ENCODE measurements around the gene CCDC13.

Gene CCDC13

DNA sequence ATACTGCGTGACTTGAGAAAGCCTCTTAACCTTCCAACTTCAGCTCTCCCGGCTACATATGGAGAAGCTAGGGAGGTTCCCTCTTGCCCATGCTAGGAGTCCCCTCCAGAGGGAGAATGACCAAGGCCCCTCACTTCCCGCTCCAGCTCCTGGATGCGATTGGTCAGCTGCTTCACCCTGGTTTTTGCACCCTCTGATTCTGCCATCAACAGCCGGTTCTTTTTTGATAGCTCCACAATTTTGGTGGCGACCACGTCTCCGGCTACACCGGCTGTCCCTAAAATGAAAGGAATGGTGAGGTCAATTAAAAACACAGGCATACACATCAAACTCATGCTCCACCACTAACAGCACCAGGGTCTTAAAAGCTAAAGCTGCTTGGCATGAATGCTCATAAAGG, 20.6 kb downstream of the CCDC13 start:
- no peak for DNase-seq

DNA sequence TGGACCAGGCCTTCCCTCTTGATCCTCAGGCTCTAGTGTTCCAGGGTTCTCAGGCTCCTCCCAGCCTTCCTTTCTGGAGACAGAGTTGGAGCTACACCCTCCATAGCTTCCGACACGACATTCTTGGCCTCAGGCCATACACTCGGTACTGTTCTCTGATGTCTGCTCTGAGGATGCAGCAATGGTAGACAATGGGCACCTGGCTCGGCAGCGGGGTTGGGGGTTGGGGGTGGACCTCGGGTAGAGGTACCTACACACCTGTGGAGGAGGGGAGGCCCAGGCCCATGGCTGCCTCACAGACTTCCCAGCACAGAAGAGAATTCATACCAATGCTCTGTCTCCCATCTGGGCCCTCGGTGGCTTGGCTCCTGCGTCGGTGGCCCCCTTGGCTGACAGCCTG, 21.4 kb downstream of the CCDC13 start:
- DNase-seq, result no peak

DNA sequence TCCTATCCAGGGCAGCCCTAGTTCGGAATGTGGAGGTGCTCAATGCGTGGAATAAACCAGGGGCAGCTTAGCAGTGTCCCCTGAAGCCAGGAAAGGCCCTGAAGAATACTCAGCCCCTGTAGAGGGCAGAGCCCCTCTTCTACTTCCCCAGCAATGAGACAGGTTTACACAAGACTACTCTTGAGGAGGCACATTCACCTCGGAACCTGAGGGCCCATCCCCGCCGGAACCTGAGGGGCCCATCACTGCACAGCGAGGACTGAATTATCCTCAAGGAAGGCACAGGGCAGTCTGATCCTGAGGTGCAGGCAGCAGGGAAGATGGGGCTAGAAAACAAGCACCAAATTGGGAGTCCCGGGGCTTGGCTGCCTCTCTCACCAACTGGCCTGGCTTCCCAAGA, 22.2 kb downstream of the CCDC13 start:
- DNase-seq, result no peak

DNA sequence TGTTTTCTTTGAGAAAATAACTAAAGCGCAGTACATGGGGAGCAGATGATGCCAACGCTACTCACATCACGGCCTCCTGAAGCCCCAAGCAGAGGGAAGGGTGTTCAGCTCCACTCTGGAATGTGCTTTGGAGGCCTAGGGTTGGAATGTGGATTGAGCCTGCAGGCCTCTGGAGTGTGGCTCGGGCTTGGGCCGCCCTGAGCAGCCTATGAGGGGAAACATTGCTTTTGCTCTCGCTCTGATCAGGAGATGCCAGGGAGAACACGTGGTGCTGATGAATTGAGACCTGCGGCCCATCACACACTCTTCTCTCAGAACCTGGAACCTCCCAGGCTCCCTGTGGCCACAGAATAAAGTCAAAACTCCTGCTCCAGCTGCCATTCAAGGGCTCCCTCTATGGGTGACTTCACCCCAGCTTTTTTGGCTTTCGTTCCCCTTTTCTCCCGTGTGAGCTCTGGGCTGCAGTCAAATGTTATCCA, 23.3 kb downstream of the CCDC13 start:
- DNase-seq, result no peak

DNA sequence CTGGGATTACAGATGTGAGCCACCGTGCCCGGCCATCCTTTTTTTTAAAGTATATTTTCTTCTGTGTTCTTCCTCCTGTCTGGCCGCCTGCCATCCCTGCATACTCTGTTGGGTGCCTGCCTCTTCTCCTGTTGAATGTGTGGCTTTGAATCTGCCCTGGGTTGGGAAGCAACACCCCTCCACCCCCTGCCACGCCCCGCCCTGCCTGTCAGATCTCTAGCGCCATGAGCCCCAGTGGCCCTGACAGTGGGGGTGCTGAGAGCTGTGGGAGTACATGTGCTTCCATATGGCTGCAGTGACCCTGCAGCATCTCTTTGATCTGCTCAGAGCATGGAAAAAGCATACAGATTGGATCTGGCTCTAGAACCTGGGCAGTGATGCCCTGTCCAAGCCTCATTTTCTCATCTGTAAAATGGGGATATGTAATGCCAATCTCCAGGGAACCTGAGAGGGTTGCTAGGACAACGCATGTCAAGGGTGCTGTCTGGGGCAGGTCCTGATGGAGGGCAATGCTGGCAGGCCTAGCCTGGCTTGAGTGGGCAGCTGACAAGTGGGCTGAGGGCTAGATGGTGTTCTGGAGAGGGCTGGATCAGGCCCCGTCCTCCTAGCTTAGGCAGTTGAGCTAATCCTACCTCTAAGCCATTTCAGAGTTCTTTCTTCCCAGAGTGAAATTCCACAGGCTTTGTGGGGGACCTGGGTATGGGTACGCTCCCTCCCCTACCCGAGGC, 23.9 kb downstream of the CCDC13 start:
- no peak for DNase-seq

DNA sequence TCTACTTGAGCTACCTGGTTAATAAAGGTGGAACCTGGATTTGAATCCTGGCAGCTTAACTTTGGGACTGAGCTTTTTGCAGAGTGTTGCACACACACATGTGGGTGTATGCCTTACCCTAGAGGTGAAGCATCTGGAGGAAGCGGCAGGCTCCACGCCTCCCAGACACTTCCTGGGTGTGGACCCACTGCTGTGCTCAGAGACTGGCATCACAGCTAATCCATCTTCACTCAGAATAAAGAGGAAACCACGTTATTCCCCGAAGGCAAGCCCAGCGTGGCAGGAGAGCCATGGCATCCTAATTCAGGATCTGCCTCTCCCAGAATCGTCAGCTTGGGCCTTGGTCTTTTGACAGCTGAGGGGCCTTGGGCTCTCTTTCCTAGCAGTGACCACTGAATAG, 25.5 kb downstream of the CCDC13 start:
- DNase-seq, result peak in 2 of 5 donors; percentile 24 to 61

DNA sequence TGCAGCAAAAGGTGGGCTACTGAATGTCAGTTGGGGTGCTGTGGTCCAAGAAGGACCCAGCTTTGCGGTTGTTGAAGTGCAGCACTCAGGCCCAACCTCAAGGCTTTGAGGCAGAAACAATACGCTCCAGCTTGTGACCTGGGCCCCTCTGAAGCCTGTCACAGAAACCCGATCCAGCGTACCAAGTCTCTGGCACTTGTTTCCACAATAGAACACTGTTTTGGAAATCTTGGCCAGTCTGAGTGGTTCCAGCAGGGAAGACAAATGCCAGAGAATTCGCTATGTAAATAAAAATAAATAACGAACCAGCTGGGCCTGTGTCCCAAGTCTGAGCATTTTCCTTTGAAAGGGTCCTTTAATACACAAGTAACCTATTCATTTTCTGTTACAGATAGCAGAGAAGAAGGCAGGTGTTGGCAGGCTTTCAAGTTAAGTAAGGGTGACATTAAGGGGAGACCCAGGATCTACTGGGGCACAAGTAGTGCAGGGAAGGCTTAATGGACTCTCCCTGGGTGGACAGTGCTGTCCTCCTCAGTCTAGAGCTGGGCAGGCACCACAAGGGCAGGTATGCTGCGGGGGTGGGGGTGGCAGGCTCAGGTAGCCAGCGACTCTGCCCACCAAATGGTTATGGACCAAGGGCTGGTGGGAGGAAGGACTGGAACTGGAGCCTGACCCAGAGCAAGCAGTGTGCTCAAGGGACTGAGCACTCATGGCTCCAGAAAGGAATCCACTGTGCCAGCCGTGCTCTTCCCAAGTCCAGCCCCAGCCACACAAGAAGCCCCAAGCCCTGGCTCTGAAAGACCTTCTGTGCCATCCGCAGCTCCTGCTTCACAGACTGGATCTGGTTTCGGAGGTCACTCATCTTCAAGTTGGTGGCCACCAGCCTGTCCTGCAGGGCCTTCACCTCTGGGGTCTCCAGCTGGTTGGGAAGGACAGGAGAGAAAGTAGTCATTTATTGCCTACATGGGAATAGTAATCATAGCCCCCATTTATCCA, 26.3 kb downstream of the CCDC13 start:
- DNase-seq, result no peak

DNA sequence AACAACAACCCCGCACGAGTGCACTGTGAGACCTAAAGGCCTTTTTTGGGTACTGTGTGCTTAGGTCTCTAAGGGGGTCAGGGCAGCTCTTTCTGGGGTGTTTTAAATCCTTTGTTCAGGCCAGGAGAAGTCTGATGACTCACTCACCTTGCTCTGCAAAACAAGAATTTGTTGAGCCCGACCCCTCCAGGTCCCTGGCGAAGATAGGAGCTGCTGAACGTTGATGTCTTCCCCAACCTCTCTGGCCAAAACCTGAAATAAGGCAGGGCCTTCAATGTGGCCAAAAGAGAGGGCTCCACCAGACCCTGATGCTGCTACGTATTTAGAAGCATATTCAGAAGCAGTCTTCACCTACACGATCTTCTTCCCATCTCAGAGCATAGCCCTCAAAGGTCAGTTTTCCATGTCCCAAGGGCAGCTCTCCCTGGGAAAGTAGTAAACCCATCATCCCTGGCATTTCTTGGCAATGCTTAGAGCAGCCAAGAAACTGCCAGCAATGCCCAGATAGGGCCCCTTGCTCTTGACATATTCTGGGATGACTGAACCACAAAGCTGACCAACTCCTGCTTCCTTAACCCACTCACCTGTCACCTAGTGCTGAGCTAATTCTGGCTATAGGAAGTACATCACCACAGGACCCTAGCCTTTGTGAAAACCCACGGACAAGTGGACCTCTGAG, 27.1 kb downstream of the CCDC13 start:
- no peak for DNase-seq

DNA sequence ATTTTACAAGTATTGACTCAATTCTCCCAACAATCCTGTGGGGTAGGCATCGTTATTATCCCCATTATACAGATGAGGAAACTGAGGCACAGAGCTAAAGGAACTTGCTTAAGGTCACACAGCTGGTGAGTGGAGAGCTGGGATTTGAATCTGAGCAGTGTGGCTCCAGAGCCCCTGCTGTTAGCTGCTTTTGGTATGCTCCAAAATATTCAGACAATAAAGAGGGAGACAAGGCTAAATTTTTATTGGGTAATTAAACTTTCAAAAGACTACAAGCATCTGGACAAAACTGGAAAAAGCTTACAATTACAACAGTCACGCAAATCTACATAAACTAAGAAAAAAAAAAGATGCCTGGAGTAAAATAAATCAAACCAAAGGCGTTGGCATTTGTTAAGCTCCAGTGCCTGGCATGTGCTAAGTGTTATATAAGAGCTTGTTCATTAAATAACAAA, 27.7 kb downstream of the CCDC13 start:
- no peak for DNase-seq

DNA sequence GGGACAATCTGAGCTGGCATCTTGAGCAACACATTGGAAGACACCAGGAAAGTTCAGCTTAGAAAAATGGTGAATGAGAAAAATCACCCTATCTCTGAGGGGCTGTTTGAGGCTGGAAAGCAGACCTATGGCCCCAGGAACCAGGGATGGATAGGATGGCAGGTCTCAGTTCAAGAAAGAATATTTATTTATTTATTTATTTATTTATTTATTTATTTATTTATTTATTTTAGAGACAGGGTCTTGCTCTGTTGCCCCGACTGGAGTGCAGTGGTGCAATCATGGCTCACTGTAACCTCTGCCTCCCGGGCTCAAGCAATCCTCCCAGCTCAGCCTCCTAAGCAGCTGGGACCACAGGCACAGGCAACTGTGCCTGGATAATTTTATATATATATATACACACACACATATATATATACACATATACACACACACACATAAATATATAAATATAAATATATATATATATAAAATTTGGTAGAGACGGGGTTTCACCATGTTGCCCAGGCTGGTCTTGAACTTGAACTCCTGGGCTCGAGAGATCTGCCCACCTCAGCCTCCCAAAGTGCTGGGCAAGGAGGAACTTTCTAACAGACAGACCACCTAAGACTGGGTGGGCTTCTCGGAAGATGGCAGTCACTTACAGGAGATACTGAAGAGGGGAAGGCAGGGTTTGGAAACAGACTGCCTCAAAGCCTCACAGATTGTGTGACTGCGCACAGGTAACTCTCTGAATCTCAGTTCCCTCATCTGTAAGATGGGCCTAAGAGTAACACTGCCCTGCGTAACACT, 29.7 kb downstream of the CCDC13 start:
- DNase-seq, result no peak

DNA sequence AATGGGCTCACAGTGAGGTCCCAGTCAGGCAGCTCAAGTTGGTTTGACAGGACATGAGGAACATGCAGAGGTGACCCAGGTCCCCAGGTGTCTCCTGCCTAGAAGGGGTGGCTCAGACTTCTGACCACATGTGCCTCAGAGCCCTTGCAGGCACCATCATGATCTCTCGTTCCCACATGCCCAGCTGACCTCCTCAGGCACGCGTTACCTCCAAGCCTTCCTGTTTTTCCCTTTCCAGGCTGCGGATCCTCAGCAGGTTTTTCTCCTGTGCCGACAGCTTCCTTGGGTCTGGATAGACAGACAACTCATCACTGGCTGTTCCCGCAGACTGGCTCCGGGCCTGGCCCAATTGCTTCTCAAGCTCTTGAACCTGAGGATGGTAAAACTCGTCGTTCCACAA, 30.4 kb downstream of the CCDC13 start:
- DNase-seq, result no peak

DNA sequence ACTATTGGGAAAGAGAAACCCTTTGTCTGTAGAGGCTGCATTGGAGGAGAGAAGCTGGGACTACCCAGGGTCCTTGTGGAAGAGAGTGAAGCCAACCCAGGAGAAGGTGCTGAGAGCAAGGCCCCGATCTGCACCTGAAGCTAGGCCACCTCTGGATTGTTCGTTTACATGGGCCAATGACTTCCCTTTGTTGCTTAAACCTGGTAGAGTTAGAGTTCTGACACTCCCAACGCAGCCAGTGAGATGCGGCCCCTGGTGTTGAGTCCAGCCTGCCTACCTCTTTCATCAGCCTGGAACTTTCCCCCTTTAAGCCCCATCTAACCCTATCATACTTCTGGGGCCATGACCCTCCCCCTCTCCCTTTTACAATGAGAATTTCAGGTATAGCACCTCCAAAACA, 30.8 kb downstream of the CCDC13 start:
- DNase-seq, result no peak

DNA sequence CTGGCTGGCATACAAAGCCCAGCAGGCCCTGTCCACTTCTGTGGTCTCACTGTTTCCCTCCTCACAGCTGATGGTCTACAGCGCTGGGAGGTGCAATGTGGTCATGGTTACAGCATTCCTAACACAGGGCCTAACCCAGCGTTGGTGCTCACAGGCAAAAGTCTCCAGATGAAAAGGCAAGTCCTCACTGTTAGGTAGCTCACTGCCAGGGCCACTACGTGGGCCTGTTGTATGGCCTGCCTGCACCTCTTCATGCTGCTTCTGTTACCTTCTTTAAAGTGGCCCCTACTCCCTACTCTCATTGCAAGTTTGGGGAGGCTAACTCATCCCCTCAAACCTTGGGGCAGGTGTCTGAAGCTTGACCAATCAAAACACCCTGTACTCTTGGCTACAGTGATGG, 31.3 kb downstream of the CCDC13 start:
- no peak for DNase-seq

DNA sequence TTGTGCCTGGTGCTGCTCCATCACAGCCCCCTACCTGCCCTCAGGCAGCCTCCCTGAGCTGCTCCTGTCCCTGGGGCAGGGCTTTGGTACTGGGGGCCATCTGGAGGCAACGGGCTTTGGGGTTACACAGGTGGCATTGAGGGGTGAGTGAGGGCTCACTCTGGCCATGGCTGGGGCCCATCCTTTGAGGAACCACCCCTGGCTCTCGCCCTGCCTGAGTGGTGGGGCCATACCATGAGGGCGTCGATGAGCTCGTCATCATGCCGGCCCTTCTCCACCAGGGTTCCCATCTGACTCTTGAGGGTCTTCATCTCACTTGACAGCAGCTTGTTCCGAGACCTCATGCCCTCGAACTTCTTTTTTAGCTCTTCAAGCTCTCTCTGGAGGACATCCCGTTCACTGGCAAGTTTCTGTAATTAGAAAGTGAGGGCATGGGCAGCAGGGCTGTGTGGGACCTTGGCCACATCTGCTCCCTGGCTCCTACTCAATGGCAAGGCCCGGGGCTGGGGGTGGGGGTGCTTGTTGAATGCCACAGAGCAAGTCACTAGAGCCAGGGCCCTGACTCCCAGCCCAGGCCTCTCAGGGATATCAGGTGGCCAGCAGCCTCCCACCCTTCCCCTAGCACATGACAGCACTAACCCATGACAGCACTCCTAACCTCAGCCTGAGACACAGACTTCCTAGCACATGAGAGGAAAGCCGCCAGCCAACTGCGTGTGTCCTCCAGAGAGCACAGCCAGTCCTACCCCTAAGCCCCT, 33.5 kb downstream of the CCDC13 start:
- no peak for DNase-seq

DNA sequence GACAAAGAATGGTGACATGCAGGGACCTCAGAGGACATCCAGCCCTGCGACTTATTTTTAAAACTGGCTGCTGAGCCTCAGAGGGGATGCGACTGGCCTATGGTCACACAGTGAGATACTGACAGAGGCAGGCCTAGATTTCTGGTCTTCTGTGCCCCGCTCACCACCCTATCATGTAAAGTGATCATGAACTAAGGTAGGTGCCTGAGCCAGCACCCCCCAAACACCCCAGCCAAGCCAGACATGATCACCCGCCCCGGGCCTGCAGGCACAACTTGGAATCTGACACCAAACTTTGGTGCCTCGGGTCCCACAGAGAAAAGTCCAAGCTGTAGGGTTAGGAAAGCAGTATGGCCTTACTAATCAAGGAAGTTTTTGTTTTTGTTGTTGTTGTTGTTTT, 36.5 kb downstream of the CCDC13 start:
- DNase-seq, result no peak

DNA sequence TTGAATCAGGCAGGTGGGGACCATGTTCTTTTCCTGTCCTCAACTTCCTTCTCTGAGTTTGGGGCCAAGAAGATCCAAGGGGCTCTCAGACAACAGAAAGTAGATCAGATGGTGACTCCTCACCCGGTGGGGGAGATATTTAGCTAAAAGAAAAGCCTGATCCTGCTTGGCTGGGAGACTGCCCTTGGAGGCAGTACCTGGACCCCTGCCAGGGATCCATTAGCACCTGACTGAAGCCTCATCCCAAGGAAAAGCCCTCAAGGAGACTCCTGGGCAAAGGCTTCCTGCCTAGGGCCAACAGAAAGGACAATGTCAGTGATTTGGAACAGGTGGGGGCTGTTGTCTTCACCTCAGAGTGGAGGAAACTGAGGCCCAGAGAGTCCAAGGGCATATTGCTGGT, 37.0 kb downstream of the CCDC13 start:
- no peak for DNase-seq

DNA sequence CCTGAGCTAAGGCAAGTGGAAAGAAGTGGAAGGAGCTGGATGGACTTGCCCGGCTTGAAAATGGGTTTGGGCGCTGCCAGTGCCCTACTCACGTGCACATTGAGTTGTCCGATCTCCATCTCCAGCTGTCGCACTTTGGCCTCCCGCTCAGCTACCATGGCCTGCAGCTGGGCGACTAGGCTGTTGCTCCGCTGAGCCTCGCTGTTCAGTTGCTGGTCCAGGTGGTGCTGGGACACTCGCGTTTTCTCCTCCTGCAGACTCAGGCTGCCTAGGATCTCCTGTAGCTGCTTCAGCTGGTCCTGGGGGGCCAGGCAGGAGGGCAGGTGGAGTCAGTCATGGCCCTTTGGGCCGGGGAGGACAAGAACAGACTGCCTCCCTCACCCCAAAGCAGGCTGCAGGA, 37.4 kb downstream of the CCDC13 start:
- DNase-seq, result no peak

DNA sequence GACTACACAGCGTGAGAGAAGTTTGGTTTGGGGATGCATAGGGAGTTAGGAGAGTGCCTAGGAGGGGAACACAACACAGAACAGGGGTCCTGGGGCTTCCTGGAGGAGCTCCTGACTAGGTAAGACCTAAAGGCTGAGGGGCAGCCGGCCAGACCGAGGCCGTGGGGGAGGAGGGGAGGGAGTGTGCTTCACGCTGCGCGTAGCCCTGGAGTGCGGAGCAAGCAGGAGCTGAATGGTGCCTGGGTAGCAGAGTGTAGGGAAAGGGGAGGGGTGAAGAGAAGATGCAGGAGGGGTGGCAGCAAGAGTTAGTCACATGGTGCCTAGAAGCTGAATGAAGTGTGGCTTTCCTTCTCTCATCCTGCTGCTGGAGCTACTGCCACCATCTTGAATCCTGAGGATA, 38.0 kb downstream of the CCDC13 start:
- no peak for DNase-seq

DNA sequence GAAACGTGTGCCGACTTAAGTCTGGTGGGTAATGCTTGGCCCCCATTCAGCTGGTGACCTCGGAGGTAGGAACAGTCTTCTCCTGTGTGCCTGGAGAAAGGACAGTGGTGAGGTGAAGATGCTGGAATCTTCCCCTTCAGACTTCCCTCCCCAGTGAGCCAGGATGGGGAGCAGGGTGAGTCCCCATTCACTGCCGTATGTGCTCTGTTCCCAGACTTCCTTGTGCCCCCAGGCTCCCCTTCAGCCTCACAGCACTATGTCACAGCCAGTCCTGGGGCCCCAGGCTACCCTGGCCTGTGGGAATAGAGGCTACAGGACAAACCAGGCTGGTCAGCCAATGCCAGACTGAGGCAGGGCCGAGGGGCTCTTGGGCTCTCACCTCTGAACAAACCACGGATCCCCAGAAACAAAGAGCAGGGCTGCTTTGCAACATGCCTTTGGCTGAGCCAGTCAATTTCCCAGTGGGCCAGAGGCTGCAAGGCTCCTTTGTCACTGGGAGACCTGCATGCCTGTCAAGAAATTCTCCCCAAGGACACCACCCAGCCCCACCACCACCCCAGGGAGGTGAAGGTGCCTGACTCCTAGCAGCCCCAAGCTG, 38.7 kb downstream of the CCDC13 start:
- DNase-seq, result no peak

DNA sequence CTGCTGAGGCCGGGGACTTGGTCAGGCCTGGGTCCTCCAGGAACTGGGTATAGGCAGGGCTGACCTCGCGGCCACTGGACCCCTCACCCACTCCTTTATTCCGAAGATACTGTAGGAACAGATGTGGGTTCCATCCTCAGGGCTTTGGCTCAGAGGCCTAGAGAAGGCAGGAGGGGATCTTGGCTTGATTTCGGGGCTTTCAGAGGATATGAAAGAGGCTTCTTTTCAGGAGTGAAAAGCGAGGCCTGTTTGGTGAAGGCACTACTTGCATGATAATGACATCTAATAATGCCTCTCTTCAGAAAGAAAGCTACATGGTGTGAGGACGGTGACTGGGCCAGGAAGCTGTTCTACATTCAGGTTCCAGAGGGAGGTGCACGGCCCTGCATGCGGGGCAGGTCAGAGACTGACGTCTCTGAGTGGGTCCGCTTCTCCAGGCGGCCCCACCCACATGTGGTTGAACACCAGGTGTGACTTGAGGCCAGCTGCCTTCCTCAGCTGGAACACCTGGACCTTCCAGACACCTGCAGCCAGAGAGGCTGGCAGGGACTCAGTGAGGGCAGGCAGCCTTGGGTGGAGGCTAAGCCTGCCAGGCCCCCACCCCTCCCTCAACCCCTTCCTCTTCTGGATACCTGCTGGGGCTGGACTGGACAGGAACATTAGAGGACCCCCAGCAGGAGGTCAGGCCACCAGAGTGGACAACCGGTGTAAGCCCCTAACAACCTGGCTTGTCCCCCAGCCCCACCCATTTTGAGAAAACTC, 39.4 kb downstream of the CCDC13 start:
- no peak for DNase-seq
